ENCODE measurements around the gene PAK2.
"Not testable (repeated sequence)": the region's sequence is repeated elsewhere in the genome, so short reads cannot be mapped to it uniquely, and the experiment has no call there.

The PAK2 gene

DNA sequence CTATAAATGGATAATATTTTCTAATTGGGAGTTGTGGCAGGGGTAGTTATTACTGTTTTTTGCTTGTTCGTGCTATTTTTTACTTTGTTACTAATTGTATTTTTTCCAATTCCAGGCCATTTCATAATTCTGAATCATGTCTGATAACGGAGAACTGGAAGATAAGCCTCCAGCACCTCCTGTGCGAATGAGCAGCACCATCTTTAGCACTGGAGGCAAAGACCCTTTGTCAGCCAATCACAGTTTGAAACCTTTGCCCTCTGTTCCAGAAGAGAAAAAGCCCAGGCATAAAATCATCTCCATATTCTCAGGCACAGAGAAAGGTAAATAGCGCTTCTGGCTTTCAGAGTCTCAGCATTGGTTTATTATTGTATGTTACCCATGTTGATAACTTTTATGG lies 42.9 kb downstream of the PAK2 start:
- DNase-seq (ENCODE audit: low read depth in 4 of 4, low spot score in 1 of 4) = no peak

DNA sequence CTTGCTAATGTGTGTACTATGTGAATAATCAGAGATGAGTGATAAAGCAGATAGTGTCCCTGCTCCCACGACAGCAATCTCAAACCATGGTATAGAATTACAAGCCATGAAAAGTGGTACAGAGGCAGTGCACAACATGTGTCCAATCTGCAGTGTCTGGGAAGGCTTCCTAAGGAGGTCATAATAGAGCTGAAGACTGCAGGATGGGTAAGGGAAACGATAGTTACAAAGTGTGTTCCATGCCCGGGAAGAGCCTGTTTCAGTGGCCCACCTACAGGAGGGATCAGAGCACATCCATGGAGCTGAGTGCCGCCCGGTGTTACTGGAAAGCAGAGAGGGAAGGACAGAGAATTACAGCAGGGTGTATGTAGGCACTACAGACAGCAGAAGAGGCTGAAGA lies 48.9 kb downstream of the PAK2 start:
- no peak for DNase-seq (ENCODE audit: low read depth in 4 of 4, low spot score in 1 of 4)

DNA sequence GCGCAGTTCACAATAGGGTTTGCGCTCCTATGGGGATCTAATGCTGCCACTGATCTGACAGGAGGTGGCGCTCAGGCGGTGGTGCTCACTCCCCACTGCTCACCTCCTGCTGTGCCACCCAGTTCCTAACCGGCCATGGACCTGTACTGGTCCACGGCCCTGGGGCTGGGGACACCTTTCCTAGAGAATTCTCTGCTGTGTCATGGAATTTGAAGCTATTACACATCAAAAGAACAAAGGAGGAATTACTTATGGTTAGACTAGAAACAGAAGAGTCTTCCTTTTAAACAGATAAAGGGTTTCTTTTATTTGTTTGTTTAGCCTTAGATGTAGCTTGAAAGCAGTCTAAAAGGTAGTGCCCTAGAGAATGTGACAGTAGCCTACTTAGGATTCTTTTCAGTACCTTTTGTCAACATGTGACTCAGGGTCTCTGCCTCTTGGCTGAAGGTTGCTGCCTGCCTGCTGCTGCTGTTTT lies 50.3 kb downstream of the PAK2 start:
- DNase-seq (ENCODE audit: low read depth in 4 of 4, low spot score in 1 of 4) = no peak

DNA sequence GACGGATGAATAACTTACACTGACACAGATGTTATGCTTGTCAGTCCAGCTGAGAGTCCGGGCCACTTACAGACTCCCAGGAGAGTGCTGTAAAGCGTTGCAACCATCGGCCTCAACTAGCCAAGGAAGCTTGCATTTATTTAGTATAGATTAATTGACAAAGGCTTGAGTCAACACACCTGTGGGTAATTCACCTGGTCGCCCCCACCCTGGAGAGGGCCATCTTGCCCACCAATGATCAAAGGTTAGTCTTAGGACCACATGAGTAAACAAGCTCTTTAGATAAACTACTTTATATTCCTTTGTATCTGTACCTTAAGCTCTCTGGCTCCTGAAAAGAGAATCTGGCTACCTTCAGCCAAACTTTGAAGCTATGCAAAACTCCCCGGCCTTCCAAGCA lies 51.0 kb downstream of the PAK2 start:
- DNase-seq (ENCODE audit: low read depth in 4 of 4, low spot score in 1 of 4) = no peak

DNA sequence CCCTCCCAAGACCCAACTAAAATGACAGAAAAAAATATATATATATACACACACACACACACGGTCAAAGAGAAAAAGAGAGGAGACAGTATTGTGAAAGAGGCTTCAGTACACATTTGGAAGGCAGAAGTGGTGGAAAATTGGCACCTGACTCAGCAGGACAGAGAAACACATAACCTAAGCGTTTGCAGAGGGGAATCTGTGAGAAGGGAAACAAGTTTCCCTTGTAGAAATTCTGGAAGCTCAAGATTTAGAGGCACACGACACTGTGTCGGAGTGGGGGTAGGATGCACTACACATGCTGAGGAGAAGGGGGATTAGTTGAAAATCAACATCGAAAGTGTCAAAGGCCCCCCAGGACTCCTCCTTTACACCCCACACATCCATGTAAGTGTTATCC lies 53.1 kb downstream of the PAK2 start:
- DNase-seq (ENCODE audit: low read depth in 4 of 4, low spot score in 1 of 4) = no peak

DNA sequence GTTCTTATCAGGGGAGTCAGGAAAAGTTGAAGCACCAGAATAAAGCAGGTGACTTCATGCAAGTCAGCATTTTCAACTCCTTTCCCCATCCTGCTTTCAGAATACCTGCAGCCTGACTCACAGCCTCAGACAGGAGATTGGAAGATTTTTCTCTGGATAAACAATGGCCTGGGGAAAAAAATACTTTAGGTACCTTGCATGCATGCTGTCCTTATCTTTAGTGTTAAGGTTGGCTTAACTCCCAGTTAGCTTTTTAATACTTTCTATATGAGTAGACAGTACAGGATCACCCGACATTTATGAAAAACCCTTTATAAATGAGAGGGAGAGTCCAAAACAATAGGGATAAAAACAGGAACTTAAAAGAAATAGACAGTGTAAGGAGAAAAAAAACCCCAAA lies 53.6 kb downstream of the PAK2 start:
- no peak for DNase-seq (ENCODE audit: low read depth in 4 of 4, low spot score in 1 of 4)

DNA sequence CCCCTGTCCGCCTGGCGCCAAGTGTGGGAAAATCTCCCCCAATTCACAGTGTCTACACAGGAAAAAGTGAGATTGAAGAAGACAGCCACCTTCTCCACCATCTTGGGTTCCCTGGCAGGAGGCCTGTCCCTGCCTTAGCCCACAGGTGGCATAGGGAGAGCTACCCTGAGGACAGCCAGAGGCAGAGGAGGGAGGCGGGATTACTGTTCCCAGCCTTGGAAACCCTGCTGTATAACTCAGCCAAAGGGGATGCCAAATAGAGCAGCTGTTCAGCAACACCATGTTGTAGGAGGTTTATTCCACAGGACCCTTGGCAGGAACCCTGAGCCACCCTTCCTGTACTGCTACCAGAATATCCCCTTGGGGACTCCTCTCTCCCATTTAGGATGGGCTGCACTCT lies 54.8 kb downstream of the PAK2 start:
- DNase-seq (ENCODE audit: low read depth in 4 of 4, low spot score in 1 of 4) = no peak

DNA sequence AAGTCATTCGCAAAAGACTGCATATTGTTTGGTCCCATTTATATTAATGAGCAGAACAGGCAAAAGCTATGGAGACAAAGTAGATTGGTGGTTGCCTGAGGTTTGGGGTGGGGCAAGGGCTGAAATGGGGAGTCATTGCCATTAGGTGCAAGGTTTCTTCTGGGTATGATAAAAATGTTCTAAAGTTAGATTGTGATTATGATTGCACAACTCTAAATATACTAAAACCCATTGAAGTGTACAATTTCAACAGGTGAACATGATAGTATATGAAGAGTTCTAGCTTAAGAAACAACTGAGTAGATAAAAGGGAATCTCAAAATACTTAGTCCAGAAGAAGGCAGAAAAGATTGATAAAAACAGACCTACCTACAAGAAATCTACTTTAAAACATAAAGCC lies 56.7 kb downstream of the PAK2 start:
- DNase-seq (ENCODE audit: low read depth in 4 of 4, low spot score in 1 of 4) = no peak

DNA sequence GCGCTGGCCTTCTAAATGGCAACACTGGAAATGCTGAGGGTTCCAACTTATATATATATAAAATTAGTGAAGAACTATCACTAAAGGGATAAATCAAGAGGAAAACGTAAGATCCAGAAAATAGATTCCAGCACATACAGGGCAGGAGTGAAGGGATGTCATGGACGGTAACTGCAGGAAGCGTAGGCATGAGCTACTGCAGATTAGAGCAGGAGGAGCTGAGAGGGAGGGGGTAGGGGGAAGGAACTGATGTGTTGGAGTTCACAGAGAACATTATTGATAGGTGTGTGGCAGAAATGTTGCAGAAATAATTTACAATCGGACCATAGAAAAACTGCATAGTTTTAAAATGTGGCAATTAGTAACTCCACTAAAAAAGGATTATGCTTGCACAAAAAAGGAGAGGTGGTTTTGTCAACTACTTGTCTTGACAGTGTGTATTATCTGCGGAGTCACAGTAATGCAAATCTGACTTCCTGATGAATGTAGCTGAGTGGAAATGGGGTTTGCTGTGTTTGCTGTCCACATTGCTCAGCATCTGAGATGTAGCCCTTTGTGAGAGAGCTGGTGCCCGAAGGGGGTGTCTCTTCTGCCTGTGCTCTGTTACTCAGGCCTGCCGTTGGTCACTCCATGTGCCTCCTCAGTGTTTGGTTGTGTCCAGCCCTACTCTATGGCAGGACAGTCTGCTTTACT lies 61.2 kb downstream of the PAK2 start:
- no peak for DNase-seq (ENCODE audit: low read depth in 4 of 4, low spot score in 1 of 4)

DNA sequence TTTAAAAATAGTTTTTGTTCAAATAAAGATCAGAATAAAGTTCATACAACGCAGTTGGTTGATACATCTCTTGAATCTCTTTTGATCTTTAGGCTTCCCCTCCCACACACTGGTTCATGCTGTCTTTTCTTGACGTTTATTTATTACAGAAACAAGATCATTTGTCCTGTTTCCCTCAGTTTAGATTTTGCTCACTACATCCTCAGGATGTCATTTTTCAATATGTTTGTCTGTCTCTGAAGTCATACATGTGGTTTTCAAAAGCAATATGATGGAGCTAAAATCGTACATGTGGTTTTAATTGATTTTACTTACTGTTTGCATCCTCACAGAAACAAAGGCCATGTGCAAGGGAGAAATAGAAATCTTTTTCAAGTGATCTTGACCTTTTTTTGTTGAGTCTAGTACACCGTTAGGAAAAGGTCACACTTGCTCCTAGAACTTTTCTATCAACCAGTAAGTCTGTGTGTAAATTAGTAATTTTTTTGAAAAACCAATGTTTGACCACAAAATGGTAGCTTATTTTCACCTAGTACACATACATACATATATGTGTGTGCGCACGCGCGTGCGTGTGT lies 64.3 kb downstream of the PAK2 start:
- DNase-seq (ENCODE audit: low read depth in 4 of 4, low spot score in 1 of 4) = no peak

DNA sequence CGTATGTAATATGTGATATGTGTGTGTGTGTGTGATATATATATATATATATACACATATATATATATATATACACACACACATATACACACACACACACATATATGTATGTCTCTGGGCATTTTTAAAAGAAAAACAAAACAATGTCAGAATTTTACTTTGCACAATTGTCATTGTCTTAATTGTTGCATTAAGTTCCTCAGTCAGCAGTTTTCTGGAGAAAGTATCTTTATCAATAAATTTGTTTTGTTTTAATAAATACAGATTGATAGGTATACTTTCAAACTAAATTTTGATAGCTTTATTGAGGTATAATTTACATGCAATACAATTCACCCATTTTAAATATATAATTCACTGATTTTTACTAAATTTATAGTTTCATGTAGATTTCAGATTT lies 65.1 kb downstream of the PAK2 start:
- DNase-seq (ENCODE audit: low read depth in 4 of 4, low spot score in 1 of 4) = no peak

DNA sequence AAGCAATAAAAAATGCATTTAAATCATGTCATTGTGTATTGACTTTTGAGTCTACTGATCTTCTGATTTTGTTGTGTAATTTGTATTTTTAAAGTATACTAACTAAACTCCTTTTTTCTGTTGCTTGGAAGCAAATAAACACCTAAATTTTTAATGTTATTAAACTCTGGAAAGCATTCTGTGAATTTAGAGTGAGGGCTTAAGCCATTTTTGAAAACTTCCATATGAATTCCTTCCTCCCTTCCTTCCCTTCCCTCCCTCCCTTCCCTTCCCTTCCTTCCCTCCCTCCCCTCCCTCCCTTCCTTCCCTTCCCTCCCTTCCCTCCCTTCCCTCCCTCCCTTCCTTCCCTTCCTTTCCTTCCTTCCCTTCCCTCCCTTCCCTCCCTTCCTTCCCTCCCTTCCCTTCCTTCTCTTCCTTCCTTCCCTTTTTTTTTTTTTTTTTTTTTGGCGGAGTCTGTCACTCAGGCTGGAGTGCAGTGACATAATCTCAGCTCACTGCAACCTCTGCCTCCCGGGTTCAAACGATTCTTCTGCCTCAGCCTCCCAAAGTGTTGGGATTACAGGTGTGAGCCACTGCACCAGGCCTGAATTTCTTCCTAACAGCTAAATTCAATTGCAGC lies 71.4 kb downstream of the PAK2 start:
- DNase-seq (ENCODE audit: low read depth in 4 of 4, low spot score in 1 of 4) = no peak

DNA sequence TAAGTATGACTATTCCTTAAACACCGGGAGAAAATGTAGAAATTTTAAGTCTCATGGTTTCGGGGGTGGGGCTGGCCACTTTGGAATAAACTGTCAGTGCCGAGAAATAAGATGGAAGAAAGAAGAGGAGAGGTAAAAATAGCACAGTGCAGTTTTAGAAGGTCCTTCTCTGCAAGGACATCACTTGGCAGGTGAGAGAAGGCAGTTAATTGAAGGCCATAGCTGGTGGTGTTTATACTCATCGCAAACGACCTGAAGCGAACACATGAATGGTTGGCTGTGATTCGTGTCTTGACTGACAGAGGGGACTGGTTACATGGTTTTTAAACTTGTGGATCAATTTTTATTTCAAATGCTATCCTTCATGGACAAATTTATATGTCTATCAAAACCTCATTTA lies 73.2 kb downstream of the PAK2 start:
- DNase-seq (ENCODE audit: low read depth in 4 of 4, low spot score in 1 of 4) = no peak

DNA sequence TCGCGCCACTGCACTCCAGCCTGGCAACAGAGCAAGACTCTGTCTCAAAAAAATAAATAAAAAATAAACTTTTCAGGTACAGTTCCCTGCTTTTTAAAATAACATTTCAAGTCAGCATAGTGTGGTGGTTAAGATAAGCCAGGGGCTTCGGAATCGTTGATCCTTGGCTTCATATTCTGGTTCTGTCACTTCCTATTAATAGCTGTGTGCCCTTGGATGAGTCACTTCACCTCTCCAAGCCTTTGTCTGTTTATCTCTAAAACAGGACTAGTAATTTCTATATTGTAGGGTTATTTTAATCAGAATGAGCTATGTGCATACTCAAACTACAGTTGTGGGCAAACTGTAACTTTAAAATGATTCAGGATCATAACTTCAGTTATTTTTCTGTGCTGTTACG lies 74.2 kb downstream of the PAK2 start:
- DNase-seq (ENCODE audit: low read depth in 4 of 4, low spot score in 1 of 4) = no peak

DNA sequence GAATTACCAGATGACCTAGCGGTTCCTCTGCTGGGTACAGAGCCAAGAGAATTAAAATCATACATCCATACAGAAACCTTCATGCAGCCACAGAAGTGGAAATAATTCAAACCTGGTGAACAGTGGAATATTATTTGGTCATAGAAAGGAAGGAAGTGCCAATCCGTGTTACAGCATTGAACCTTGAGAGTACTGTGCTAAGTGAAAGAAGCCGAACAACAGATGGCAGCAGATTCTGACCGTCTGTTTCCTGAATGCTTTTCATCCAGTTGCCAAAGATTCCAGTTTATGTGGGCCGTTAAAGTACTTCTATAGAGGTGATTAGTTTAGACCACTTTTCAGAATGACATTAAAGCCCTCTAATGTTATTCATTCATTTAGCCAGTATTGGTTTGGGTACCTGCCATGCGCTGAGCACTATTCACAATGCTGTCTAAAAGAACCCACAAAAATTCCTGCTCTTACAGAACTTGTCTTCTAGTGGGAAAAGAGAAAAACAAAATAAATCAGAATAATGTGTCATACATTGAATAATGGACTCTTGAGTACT lies 82.2 kb downstream of the PAK2 start:
- no peak for DNase-seq (ENCODE audit: low read depth in 4 of 4, low spot score in 1 of 4)

DNA sequence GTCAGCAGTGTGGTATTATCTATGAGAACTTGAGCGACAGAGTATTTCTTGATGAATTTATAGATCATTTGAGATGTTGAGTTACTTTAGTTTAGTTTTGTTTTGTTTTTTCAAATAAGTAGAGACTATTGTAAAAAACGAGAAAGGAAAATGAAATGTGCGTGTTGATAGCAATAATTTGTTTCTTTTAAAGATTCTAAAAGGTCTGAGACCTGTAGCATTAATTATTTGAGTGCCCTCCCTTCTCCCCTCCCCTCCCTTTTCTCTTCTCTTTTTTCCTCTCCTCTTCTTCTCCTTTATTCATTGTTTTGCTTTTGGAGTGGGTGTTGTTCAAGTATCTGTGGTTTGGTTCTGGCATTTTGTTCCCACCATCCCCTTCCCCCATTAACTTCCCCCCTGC lies 90.0 kb downstream of the PAK2 start:
- not testable (repeated sequence) for DNase-seq (ENCODE audit: low read depth in 4 of 4, low spot score in 1 of 4)

DNA sequence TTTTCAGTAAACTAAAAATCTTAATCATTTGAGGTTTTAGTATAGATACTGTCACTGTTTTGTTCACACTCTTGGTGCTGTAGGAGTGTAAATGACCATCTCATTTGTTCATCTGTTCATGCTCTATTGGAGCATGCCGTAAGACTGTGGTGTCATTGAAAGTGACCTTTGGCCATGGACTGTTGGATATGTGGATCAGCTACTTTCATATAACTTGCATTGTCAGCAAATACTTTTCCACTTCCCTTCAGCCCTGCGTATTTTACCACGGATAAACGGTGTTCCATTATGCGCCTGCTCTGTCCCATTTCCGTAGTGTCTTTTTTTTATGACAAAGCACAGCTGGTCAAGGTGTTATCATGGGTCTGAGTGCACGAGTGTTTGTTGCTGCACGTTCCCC lies 95.4 kb downstream of the PAK2 start:
- no peak for DNase-seq (ENCODE audit: low read depth in 4 of 4, low spot score in 1 of 4)

DNA sequence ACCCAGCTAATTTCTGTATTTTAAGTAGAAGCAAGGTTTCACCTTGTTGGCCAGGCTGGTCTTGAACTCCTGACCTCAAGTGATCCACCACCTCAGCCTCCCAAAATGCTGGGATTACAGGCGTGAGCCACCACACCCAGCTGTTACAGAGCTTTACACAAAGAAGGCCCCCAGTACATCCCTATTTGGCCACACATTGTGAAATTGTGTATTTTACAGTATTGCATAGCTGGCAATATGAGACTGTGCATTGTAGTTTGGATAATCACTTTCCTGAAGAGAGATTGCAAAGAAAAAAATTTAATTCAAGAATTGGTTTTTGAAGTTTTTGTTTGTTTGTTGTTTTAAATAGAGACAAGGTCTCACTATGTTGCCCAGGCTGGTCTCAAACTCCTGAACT lies 97.0 kb downstream of the PAK2 start:
- not testable (repeated sequence) for DNase-seq (ENCODE audit: low read depth in 4 of 4, low spot score in 1 of 4)

DNA sequence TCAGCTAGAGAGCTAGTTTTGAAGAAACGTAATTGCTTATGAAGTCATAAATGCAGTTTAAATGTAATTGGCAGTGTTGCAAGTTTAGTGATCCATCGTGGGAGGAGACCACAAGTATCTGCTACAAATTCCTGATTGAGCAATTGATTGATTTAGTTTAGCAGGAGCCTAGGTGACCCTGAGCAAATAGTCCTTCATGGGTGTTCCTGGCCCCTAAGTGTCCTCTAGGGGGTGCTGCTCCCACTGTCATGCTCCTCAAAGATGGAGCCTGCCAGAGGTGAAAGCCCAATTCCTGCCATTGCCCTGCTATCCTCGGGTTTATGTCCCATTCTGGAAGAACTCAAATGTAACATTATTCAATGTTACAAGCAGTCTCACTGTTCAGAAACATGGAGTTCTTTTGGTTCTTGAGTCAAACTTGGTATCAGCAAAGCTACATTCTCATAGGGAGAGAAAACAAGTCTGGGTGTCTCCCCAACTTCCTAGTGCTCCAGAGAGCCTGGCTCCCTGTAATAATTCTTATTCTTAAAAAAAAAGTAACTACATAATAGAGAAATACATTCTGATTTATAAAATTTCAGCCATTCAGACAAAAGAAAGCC lies 98.3 kb downstream of the PAK2 start:
- peak; percentile 35 to 60 (median 50) for DNase-seq (ENCODE audit: low read depth in 4 of 4, low spot score in 1 of 4)

DNA sequence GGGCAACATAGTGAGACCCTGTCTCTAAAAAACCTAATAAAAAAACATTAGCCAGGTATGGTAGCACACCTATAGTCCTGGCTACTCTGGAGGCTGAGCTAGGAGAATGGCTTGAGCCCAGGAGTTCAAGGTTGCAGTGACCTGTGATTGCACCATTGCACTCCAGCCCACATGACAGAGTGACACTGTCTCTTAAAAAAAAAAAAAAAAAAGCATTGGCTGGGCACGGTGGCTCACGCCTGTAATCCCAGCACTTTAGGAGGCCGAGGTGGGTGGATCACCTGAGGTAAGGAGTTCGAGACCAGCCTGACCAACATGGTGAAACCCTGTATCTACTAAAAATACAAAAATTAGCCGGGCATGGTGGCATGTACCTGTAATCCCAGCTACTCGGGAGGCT lies 99.7 kb downstream of the PAK2 start:
- not testable (repeated sequence) for DNase-seq (ENCODE audit: low read depth in 4 of 4, low spot score in 1 of 4)

DNA sequence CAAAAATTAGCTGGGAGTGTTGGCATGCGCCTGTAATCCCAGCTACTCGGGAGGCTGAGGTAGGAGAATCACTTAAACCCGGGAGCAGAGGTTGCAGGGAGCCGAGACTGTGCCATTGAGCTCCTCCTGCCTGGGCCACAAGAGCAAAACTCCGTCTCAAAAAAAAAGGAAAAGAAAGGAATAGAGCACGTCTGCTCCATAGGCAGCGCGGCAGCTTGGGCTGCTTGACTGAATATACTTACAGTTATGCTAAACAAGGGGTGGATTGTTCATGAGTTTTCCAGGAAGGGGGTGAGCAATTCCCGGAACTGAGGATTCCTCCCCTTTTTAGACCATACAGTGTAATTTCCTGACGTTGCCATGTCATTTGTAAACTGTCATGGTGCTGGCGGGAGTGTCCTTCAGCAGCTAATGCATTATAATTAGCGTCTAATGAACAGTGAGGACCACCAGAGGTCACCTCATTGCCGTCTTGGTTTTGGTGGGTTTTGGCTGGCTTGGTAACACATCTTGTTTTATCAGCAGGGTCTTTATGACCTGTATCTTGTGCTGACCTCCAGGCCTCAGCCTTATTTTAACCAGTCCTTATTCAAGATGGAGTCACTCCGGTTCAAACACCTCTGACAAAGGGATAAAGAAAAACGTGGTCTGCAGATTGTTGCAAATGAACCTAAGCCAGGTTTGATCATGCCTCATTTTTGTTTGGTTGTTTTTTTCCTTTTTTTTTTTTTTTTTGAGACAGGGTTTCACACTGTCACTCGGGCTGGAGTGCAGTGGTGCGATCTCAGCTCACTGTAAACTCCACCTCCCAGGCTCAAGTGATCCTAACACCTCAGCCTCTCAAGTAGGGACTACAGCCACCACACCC lies 103.1 kb downstream of the PAK2 start:
- DNase-seq (ENCODE audit: low read depth in 4 of 4, low spot score in 1 of 4) = no peak
